Measurements from ENCODE around the gene SPEN.

SPEN gene

DNA sequence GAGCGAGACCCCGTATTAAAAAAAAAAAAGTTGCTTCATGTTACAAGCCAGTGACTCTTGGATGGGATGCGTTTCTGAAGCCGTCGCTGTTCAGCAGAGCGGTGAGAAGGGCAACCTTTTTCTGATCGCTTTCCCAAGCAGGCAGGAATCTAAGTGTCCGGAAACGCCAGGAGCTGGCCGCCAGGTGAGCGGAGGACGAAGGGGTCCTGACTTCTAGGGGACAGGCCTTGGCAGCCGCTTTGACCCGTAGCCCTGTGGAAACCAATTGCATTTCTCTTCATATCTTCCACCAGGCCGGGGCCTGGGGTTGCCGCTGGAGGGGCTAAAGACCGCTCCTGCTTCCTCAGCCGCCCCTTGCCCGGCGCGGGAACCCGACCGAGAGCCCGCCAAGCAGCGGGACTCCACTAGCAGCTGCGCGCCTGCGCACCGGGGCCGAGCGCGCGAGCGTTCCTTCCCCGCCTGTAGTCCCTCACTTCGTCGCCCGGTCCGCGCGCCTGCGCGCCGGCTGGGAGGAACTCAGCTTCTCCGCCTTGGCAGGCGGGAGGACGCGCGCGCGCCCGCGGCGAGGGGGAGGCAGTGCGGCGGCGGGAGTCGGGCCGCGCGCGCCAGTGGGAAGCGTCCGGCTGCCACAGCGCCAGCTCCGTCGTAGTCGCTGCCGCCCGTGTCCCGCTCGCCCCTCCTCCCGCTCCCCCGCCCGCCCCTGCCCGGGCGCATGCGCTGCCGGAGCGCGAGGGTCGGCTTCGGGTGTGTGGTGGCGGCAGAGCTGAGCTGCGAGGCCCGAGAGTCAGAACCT is at the start of gene SPEN:
TSS of gene SPEN (plus strand) at position 608 of the 793 bp plus-strand sequence. CDS start 361 bp downstream, outside the sequence.
- TF ChIP-seq, protein P1, sequence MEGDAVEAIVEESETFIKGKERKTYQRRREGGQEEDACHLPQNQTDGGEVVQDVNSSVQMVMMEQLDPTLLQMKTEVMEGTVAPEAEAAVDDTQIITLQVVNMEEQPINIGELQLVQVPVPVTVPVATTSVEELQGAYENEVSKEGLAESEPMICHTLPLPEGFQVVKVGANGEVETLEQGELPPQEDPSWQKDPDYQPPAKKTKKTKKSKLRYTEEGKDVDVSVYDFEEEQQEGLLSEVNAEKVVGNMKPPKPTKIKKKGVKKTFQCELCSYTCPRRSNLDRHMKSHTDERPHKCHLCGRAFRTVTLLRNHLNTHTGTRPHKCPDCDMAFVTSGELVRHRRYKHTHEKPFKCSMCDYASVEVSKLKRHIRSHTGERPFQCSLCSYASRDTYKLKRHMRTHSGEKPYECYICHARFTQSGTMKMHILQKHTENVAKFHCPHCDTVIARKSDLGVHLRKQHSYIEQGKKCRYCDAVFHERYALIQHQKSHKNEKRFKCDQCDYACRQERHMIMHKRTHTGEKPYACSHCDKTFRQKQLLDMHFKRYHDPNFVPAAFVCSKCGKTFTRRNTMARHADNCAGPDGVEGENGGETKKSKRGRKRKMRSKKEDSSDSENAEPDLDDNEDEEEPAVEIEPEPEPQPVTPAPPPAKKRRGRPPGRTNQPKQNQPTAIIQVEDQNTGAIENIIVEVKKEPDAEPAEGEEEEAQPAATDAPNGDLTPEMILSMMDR (conservative IDR thresholded peaks at IDR 0.05; ENCODE audit: low read depth, low read length) = no peak
- peaks cover 47% of the 10 kb centered on the region for H3K4me1 ChIP-seq (ENCODE audit: low read depth, poor library complexity, severe bottlenecking)
- no peaks in the 10 kb centered on the region for H3K36me3 ChIP-seq (ENCODE audit: insufficient read depth)
- peak within 1 kb of the TSS; percentile 88 for H3K27ac ChIP-seq
- no peaks in the 10 kb centered on the region for H4K20me1 ChIP-seq (ENCODE audit: insufficient read depth)
- H3K27me3 ChIP-seq (ENCODE audit: insufficient read depth, low read depth) = no peaks in the 10 kb centered on the region
- H3K79me2 ChIP-seq (ENCODE audit: insufficient read depth, low read depth) = peaks cover 50% of the 10 kb centered on the region
- H3K9ac ChIP-seq = peak within 1 kb of the TSS; percentile 80
- H3K4me2 ChIP-seq = peak within 1 kb of the TSS; percentile 94
- peak within 1 kb of the TSS; percentile 82 for H2AFZ ChIP-seq (ENCODE audit: low read depth)
- H3K4me3 ChIP-seq (IDR thresholded peaks at IDR 0.05; ENCODE audit: insufficient read depth, low read depth, low read length) = peak within 1 kb of the TSS; percentile 42

- no peak overlapping the region for H3K9ac ChIP-seq
- no peak overlapping the region for H3K27ac ChIP-seq
- no peak overlapping the region; the same call in 1 of the 2 replicates for H2AFZ ChIP-seq (ENCODE audit: low read depth)
- H3K27me3 ChIP-seq (ENCODE audit: insufficient read depth, low read depth) = no peaks in the 10 kb centered on the region
- no peaks in the 10 kb centered on the region for H4K20me1 ChIP-seq (ENCODE audit: insufficient read depth)
- H3K4me2 ChIP-seq = 0 out of 2 replicates have a peak overlapping the region, but pooled peaks have one; percentile 21
- no peak overlapping the region for H3K4me3 ChIP-seq (IDR thresholded peaks at IDR 0.05; ENCODE audit: insufficient read depth, low read depth, low read length)
- TF ChIP-seq, protein P1 (conservative IDR thresholded peaks at IDR 0.05; ENCODE audit: low read depth, low read length) = no peak
- no peaks in the 10 kb centered on the region for H3K79me2 ChIP-seq (ENCODE audit: insufficient read depth, low read depth)
- no peaks in the 10 kb centered on the region for H3K36me3 ChIP-seq (ENCODE audit: insufficient read depth)
- peaks cover 16% of the 10 kb centered on the region for H3K4me1 ChIP-seq (ENCODE audit: low read depth, poor library complexity, severe bottlenecking)
Observed at GRCh38 chr1:15799004-15799867, 48.3 kb upstream of the SPEN start.

DNA sequence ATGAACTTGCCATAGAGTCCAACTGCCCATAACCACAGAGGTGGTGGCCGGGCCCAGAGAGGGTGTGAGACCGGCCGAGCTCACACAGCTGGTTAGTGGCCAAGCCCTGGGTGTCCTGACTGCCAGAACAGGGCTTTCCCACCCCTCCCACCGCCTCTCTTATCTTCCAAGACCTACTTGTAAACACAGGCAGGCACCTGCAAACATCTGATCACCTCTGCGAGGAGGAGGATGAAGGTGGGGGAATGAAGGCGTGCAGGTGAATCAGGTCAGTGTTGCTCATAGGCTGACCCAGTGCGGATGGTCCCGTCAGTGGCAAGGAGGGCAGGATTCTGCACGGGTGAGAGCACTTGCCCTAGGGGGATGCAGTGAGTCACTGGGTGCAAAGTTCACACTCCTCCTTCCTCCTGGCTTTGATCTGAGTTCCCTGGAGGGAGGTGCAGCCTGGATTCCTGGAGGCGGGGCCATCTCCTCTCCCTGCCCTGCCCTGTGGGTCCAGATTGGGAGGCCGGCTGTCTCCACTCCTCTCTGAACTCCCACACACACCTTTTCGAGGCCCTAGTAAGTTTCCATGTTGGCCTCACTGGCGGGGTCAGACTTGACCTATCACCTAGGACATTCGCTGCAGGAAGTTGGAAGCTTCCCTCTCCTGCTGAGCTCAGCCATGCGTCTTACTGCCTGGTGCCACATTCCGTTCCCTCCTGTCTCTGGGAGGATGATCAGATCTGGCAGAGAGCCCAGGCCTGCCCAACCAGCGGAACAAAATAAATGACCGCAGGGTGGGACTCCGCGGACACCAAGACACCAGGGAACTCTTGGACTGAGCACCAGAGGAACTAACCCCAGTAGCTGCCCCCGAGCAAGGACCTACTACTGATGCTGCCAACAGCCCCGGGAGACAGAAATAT is 47.3 kb upstream of the SPEN start:
- Histone ChIP-seq H3K4me1 (ENCODE audit: low read depth, poor library complexity, severe bottlenecking) (peaks cover 16% of the 10 kb centered on the region), H3K27ac (no peak overlapping the region), H4K20me1 (ENCODE audit: insufficient read depth) (no peaks in the 10 kb centered on the region), H3K9ac (no peak overlapping the region), H2AFZ (ENCODE audit: low read depth) (no peak overlapping the region), H3K79me2 (ENCODE audit: insufficient read depth, low read depth) (no peaks in the 10 kb centered on the region), H3K36me3 (ENCODE audit: insufficient read depth) (no peaks in the 10 kb centered on the region), H3K4me3 (IDR thresholded peaks at IDR 0.05; ENCODE audit: insufficient read depth, low read depth, low read length) (no peak overlapping the region), H3K27me3 (ENCODE audit: insufficient read depth, low read depth) (no peaks in the 10 kb centered on the region), H3K4me2 (no peak overlapping the region)
- TF ChIP-seq, protein P1 (conservative IDR thresholded peaks at IDR 0.05; ENCODE audit: low read depth, low read length) = no peak
